ENCODE data around the gene ELMO1.

DNA sequence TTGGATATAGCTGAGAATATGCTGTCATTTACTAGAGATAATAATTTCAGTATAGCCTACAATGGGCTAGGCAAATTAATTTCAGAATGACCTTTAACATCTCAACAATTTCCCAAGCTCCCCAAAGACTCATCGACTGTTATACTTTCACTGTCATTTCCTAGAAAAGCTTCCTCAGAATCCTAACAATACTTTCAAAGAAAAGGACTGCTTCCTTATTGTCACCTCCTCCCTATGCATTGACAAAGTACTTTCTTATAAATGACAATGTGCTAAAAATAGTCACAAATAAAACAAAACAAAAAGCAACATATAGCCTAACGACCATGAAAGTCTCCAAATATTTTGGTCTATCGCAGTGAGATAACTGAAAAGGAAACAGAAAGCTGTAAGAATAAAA, 272.6 kb downstream of the ELMO1 start:
- TF ChIP-seq, protein P1, sequence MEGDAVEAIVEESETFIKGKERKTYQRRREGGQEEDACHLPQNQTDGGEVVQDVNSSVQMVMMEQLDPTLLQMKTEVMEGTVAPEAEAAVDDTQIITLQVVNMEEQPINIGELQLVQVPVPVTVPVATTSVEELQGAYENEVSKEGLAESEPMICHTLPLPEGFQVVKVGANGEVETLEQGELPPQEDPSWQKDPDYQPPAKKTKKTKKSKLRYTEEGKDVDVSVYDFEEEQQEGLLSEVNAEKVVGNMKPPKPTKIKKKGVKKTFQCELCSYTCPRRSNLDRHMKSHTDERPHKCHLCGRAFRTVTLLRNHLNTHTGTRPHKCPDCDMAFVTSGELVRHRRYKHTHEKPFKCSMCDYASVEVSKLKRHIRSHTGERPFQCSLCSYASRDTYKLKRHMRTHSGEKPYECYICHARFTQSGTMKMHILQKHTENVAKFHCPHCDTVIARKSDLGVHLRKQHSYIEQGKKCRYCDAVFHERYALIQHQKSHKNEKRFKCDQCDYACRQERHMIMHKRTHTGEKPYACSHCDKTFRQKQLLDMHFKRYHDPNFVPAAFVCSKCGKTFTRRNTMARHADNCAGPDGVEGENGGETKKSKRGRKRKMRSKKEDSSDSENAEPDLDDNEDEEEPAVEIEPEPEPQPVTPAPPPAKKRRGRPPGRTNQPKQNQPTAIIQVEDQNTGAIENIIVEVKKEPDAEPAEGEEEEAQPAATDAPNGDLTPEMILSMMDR (IDR thresholded peaks at IDR 0.05), result no peak
- no peak for TF ChIP-seq POLR2A (IDR thresholded peaks at IDR 0.05)

All from lower leg skin (tissue), 3 donors.